Measurements from ENCODE around the gene SRGN. TPM values are rescaled to one million over a fixed set of nuclear protein-coding genes. Genes with fewer than 3 reads are reported as not detected.

Gene SRGN, protein sequence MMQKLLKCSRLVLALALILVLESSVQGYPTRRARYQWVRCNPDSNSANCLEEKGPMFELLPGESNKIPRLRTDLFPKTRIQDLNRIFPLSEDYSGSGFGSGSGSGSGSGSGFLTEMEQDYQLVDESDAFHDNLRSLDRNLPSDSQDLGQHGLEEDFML
- total RNA-seq (ENCODE audit: low replicate concordance), result 41.5 and 199 TPM in 2 replicates

DNA sequence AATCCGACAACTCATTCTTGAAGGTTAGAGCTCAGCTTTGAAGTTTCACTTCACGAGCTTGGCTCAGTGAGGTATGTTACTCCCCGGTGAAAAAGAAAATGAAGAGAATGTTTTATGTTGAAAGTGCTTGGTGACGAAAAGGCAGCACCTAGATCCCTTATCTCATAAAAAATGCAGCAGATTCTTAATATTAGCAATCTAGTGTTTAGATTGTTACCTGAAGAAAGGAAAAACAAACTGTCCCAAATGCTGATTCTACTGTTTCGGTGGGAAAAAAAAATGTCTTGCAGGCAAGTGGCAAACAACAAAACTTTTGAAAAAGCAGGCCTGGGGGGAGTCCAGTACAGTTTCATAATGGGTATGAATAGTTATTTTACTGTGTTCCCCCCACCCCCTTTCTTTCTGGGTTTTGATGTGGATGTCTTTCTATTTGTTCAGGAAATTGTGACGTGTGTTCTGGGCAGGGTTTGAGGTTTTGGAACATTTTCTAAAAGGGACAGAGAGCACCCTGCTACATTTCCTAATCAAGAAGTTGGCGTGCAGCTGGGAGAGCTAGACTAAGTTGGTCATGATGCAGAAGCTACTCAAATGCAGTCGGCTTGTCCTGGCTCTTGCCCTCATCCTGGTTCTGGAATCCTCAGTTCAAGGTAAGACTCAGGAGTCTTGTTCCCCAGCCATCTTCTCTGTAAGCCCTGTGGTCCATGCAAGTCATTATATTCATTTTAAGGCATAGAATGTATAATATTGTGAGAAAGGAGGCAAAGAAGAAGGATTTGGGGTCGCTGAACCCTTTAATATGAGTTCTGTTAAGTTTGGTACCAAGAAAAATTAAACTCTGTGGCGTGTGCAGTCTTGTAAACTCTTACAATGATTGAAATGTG lies at the start of gene SRGN:
Gene SRGN, plus strand, starts transcription at position 514 of the 881 bp plus-strand sequence. Its CDS starts 55 bp downstream, at position 569.

DNA sequence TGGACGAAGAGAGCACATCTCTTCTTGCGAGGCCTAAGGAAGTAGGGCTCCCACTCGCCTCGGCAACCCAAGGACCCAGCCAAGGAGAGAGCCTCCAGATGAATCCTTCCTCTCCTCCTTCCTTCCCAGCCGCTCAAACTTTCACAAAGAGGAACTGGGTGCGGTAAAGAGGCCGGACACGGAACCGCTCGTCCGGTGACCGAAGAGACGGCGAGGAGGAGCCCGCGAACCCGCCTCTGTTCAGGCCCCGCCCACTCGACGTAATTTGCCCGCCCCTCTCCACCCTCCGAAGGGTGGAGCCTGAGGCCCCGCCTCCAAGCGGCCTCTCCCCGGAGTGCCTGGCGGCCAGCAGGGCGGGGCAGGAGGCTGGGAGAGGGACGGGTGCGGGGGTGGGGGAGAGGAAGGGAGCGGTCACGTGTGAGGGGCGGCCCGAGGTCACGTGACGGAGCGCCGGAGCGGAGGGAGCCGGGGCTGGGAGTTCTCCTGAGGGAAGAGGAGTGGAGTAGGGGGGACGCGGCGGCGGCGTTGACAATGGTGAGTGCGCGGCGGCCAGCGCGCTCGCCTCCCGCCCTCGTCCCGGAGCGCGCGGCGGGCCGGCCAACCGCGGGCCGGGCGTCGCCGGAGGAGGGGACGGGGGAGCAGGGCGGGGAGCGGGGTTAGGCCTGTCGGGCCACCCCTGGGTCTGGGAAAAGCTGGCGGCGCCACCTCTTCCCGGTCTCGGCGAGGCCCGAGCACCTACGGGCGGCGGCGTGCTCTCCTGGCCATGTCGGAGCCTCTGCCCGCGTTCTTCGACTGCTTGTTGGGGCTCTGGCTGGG lies 36.1 kb downstream of the SRGN start, which contains the start of gene VPS26A:
Gene VPS26A, plus strand, starts transcription at position 432 of the 816 bp plus-strand sequence. Its CDS starts 100 bp downstream, at position 532.

Other genes starting within 250 kb of the SRGN start
- 56.1 and 59.9 TPM in 2 replicates for gene DDX50, start 186.8 kb upstream of the SRGN start, total RNA-seq (ENCODE audit: low replicate concordance)
- 25.4 and 66.2 TPM in 2 replicates for gene DDX21, start 131.9 kb upstream of the SRGN start, total RNA-seq (ENCODE audit: low replicate concordance)
- 16.0 and 30.9 TPM in 2 replicates for gene KIFBP, start 99.3 kb upstream of the SRGN start, total RNA-seq (ENCODE audit: low replicate concordance)
- 9.9 and 27.7 TPM in 2 replicates for gene VPS26A, start 36.1 kb downstream of the SRGN start, total RNA-seq (ENCODE audit: low replicate concordance)
- gene SUPV3L1, start 92.1 kb downstream of the SRGN start, total RNA-seq (ENCODE audit: low replicate concordance), result 25.3 and 28.1 TPM in 2 replicates
- gene HKDC1, start 132.2 kb downstream of the SRGN start, total RNA-seq (ENCODE audit: low replicate concordance), result 0.35 and 1.1 TPM in 2 replicates
- gene HK1, start 190.4 kb downstream of the SRGN start, total RNA-seq (ENCODE audit: low replicate concordance), result 259 and 265 TPM in 2 replicates